Tibial artery (tissue), 4 donors: ENCODE data around the gene TBC1D8.
A peak's percentile ranks its signal among the peaks of the same experiment; 100 is the strongest.

Experiments
- DNase-seq, 2 donors: peaks; one replicate each; pipeline ENCODE4 v3.0.0-alpha.2; 2019
- H3K27ac ChIP-seq, 2 donors: fragments of 200-600 bp; sonication (generic) in 1 of 2; 1 replicate in 1 of 2; 2 replicates in 1 of 2; pipeline ENCODE4 v1.5.1; 2018 to 2019; ENCODE audit warnings: mild to moderate bottlenecking in 1 of 2
- H3K27me3 ChIP-seq, 2 donors: fragments of 200-600 bp; sonication (generic) in 1 of 2; one replicate each; pipeline versions ENCODE4 v1.5.1 to v1.6.0; 2016 to 2019
- H3K36me3 ChIP-seq, 3 donors: fragments of 200-600 bp; sonication (generic) in 2 of 3; one replicate each; pipeline ENCODE4 v1.5.1; 2016 to 2019; ENCODE audit warnings: mild to moderate bottlenecking in 2 of 3
- H3K4me1 ChIP-seq, 4 donors: fragments of 200-600 bp; sonication (generic) in 2 of 4; 1 replicate in 3 of 4; 2 replicates in 1 of 4; pipeline ENCODE4 v1.5.1; 2016 to 2019
- H3K4me3 ChIP-seq, 2 donors: fragments of 200-600 bp; sonication (generic) in 1 of 2; 1 replicate in 1 of 2; 2 replicates in 1 of 2; pipeline ENCODE4 v1.5.1; 2018 to 2019; ENCODE audit warnings: mild to moderate bottlenecking in 2 of 2
- H3K9me3 ChIP-seq, 3 donors: fragments of 200-600 bp; sonication (generic) in 1 of 3; one replicate each; pipeline ENCODE4 v1.5.1; 2016 to 2019
- intact Hi-C: fragments of 100-400 bp; cut with DNase I; formaldehyde crosslinking; loops from one replicate; pipeline ENCODE4 v1.15.0; 2023; ENCODE audit warnings: low total_unique reads
- TF ChIP-seq, protein P1 (sequence below), 2 experiments: fragments of 200-600 bp in 1 of 2; fragments of 450-650 bp in 1 of 2; IDR thresholded peaks; one replicate each; pipeline ENCODE4 v1.5.1; 2017 to 2019; ENCODE audit warnings: antibody characterized with exemption in 2 of 2, mild to moderate bottlenecking in 1 of 2, moderate library complexity in 1 of 2

TBC1D8 gene

DNA sequence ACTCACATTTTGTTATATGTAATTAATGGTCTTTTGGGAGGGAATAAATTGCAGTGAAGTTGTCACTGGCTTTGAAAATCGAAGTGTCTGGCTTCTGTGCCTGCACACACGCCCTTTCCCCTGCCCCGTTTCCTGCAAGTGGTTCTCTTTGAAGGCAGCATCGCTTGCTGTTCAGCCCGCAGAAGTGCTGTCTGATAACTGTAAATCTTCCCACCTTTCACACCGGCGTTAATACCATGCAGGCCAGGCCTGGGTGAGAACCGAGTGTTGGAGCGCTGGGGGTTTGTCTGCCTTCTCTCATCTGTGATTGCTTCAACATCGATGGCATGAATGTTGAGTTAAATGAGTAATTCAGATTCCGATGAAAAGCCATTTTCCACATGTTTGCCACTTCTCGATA is 187.0 kb downstream of the TBC1D8 start:
- DNase-seq = peak in 1 of 2 donors; percentile 52
- Histone ChIP-seq H3K36me3 (peaks cover 0 to 14% (median 5%) of the 10 kb centered on the region in 3 donors), H3K4me3 (no peak overlapping the region), H3K4me1 (peaks cover 0 to 7% (median 0%) of the 10 kb centered on the region in 4 donors), H3K27me3 (no peaks in the 10 kb centered on the region), H3K27ac (peak overlapping the region in 1 of 2 donors; percentile 33), H3K9me3 (no peaks in the 10 kb centered on the region)
- TF ChIP-seq, protein P1, sequence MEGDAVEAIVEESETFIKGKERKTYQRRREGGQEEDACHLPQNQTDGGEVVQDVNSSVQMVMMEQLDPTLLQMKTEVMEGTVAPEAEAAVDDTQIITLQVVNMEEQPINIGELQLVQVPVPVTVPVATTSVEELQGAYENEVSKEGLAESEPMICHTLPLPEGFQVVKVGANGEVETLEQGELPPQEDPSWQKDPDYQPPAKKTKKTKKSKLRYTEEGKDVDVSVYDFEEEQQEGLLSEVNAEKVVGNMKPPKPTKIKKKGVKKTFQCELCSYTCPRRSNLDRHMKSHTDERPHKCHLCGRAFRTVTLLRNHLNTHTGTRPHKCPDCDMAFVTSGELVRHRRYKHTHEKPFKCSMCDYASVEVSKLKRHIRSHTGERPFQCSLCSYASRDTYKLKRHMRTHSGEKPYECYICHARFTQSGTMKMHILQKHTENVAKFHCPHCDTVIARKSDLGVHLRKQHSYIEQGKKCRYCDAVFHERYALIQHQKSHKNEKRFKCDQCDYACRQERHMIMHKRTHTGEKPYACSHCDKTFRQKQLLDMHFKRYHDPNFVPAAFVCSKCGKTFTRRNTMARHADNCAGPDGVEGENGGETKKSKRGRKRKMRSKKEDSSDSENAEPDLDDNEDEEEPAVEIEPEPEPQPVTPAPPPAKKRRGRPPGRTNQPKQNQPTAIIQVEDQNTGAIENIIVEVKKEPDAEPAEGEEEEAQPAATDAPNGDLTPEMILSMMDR (IDR thresholded peaks at IDR 0.05) = no peak
- intact Hi-C loops = no loop called here

DNA sequence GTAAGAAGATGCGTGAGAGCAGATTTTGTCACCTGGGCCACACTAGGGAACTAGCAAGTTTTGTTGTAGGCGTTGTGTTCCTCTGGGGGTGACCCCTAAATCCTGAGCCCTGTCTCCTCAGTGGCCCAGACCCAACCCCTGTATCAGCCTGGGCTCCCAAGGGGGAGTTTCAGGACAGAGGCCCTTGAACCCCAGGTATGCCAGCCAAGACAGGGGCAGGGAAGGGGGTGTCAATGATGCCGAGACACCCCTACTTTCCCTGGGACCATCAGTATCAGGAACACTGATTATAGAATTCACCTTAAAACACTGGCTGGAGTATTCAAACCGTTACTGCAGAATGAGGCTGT is 188.2 kb downstream of the TBC1D8 start:
- H3K27ac ChIP-seq = no peak overlapping the region
- peaks cover 0 to 17% (median 5%) of the 10 kb centered on the region in 4 donors for H3K4me1 ChIP-seq
- no peaks in the 10 kb centered on the region for H3K27me3 ChIP-seq
- DNase-seq = peak in 1 of 2 donors; percentile 43
- intact Hi-C loops = no loop called here
- H3K9me3 ChIP-seq = no peaks in the 10 kb centered on the region
- H3K36me3 ChIP-seq = peaks cover 0 to 5% (median 0%) of the 10 kb centered on the region in 3 donors
- TF ChIP-seq, protein P1 (IDR thresholded peaks at IDR 0.05) = no peak
- no peak overlapping the region for H3K4me3 ChIP-seq

- intact Hi-C loops = no loop called here
- H3K36me3 ChIP-seq = peaks cover 0 to 2% (median 0%) of the 10 kb centered on the region in 3 donors
- H3K4me3 ChIP-seq = no peak overlapping the region
- H3K27ac ChIP-seq = no peak overlapping the region
- DNase-seq = peak in 1 of 2 donors; percentile 49
- H3K4me1 ChIP-seq = peaks cover 0 to 22% (median 11%) of the 10 kb centered on the region in 4 donors
- TF ChIP-seq, protein P1 (IDR thresholded peaks at IDR 0.05) = no peak
- H3K9me3 ChIP-seq = no peaks in the 10 kb centered on the region
- H3K27me3 ChIP-seq = no peaks in the 10 kb centered on the region
Observed at GRCh38 chr2:100962366-100963025, 188.7 kb downstream of the TBC1D8 start.

DNA sequence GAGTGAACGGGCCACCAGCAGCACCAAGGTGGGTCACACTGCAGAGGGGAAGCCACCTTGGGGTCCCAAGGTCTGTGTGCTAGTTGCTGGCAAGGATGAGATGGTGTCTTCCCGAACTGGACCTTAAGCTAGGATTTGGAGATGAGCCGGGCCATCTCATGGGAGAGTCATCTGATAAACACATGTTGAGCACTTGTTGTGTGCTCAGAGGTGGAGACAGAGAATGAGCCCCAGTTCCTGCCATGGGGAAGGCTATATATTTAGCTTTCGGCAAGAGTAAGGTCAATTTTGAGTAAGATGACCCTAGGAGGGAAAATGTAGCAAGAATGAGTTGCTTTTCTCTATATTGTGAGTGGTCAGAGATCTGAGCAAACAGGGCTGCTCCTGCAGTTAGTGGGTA is 190.5 kb downstream of the TBC1D8 start:
- H3K9me3 ChIP-seq = no peaks in the 10 kb centered on the region
- no peaks in the 10 kb centered on the region for H3K36me3 ChIP-seq
- H3K4me3 ChIP-seq = no peak overlapping the region
- TF ChIP-seq, protein P1 (IDR thresholded peaks at IDR 0.05) = no peak
- no peak for DNase-seq
- no peaks in the 10 kb centered on the region for H3K27me3 ChIP-seq
- intact Hi-C loops = no loop called here
- H3K4me1 ChIP-seq = peaks cover 0 to 25% (median 13%) of the 10 kb centered on the region in 4 donors
- no peak overlapping the region for H3K27ac ChIP-seq

DNA sequence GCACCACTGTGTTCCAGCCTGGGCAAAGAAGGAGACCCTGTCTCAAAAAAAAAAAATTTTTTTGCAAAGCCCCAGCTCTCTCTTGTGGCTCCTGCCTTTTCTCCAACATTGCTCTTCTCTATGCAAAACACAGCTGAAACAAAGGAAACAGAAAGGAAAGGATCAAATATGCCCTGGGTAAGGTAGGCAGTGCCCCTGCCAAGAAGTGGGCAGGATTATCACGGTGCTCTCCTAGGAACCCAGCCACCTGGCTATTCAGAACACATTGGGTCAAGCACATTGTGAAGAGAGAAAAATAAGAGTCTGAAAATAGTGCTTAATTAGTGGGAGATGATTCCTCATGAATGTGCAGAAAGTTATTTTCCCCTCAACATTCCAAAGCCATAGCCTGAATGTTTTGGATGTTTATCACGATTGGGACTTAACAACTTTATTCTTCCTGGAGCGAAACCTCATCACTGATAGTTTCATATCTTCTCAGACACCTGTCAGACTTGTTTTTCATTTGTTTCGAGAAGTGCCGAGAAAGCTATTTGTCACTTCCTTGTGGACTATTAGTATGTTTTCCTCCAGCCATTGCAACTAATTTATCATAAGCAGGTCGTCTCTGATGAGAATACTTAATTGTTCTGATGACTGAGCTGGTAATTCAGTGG is 191.8 kb downstream of the TBC1D8 start:
- intact Hi-C loops = no loop called here
- Histone ChIP-seq H3K27me3 (no peaks in the 10 kb centered on the region), H3K27ac (no peak overlapping the region), H3K9me3 (no peaks in the 10 kb centered on the region), H3K36me3 (no peaks in the 10 kb centered on the region), H3K4me1 (peaks cover 0 to 18% (median 13%) of the 10 kb centered on the region in 4 donors), H3K4me3 (no peak overlapping the region)
- TF ChIP-seq, protein P1 (IDR thresholded peaks at IDR 0.05) = no peak
- no peak for DNase-seq
